ENCODE data around the gene CRYBA2. TPM values are rescaled to one million over a fixed set of nuclear protein-coding genes. Genes with fewer than 3 reads are reported as not detected.

Gene CRYBA2
- total RNA-seq, 5 donors from 2014 or later (not counting 1 experiment from before 2014, with no cell fraction given) = not detected

DNA sequence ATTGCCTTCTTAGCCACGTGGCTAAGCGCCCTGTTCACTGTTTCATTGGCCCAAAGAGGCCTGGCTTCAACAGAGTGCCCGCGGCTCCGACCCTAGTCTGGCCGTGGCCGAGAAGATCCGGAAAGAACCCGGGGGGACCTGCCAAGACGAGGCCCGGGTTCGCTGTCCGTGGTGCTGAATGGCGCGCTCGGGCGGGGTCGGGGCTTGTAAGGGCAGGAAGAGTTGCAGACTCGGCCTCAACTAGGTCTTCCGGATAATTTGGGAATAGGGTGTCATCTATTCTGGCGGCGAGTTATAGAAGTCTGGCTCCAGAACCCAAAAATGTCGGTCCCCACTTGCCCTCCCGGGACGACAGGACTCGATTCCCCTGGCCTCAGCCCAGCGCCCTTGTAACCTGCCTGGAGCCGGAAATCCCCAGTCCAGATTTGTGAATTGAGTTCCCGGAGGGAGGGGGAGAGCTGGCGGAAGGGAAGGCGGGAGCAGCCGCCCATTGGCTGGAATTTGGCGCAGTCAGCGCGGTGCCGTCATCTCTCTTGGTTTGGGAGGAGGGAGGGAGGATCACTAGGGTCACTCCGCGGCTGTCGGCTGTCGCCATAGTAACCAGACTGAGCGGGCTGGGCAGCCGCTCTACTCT, 30.2 kb downstream of the CRYBA2 start:
- H3K9me3 Mint-ChIP-seq = peaks cover 0 to 4% (median 0%) of the 10 kb centered on the region in 3 donors
- peak overlapping the region in 1 of 3 donors; percentile 28 for H3K4me3 Mint-ChIP-seq
- CTCF ChIA-PET = interaction anchor here (0.6 to 1.1 kb wide), 3 partner anchors 17 to 682 kb away, joined by 4 to 6 read pairs (median 5); no protein-coding TSS in a partner anchor
- Histone ChIP-seq H3K9me3 (no peaks in the 10 kb centered on the region), H3K4me3 (ENCODE audit: control insufficient read depth in 1 of 2, extremely low read depth in 1 of 2, low read length in 1 of 2) (no peak overlapping the region), H3K4me1 (ENCODE audit: control insufficient read depth in 1 of 2, extremely low read depth in 1 of 2, insufficient read depth in 2 of 2, low read length in 2 of 2) (peaks cover 0 to 36% of the 10 kb centered on the region in 2 experiments), H3K27me3 (replicated peaks in 1 of 2; ENCODE audit: control insufficient read depth in 2 of 2, extremely low read depth in 1 of 2, insufficient read depth in 2 of 2, low read length in 1 of 2) (peaks cover 24 to 73% of the 10 kb centered on the region in 2 experiments), H3K36me3 (ENCODE audit: control insufficient read depth in 2 of 2, extremely low read depth in 1 of 2, insufficient read depth in 1 of 2, low read length in 1 of 2) (no peaks in the 10 kb centered on the region), H3K27ac (ENCODE audit: low read length) (no peak overlapping the region)
- no peak overlapping the region for H3K27ac Mint-ChIP-seq
- DNase-seq (peak in 28 of 35 experiments; percentile 17 to 69 (median 53)), ATAC-seq (replicated peaks in 1 of 4) (peak in 2 of 4 experiments; percentile 20 to 29)
- H3K4me1 Mint-ChIP-seq = peaks cover 11 to 26% (median 18%) of the 10 kb centered on the region in 3 donors
- H3K27me3 Mint-ChIP-seq = peaks cover 52 to 79% of the 10 kb centered on the region in 2 donors
- no peaks in the 10 kb centered on the region for H3K36me3 Mint-ChIP-seq
- WGBS (ENCODE audit: insufficient coverage) = 8% methylated on average over 30 of the region's 42 CpGs
- POLR2A ChIA-PET = no interaction called here

DNA sequence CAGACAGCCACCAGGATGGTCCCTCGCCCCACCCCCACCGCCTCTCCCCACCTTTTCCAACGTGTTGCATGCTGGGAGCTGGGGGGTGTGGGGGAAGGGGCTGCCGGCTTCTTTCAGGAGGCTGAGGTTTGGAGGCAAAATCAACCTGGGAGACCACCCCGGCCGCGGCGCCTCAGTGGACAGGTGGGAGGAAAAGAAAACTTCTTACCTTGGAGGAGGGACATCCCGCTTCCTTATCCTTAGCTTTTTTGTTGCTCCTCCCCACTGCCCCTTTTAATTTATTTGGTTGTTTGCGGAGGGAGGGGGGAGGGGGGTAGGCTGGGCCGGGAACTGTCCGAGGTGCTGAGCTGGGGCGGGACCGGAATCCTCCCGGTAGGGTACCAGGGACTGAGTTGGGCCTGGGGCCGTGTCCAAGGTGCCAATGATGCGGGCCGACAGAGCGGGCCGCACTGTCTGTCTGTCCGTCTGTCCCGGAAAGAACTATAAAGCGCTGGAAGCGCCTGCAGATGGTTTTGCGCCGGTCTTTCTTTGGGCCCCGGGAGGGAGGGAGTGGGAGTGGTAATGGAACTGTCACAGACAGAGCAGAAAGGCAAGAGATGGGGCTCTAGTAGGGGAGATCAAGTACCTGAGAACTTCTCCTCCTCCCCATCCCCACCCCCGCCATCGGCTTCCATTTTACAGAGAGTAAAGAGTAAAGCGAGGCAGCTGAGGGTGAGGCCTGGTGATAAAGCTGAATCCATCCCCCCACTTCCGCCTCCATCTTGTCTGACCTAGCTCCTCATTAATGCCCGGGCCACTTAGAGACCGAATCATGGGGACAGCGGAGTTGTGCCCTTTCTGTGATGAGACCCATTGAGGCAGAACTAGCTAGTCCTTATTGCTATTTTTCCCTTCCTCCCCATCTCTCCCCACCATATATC, 31.3 kb downstream of the CRYBA2 start:
- H3K4me1 Mint-ChIP-seq = peaks cover 11 to 28% (median 18%) of the 10 kb centered on the region in 3 donors
- Histone ChIP-seq H3K36me3 (ENCODE audit: control insufficient read depth in 2 of 2, extremely low read depth in 1 of 2, insufficient read depth in 1 of 2, low read length in 1 of 2) (no peaks in the 10 kb centered on the region), H3K27ac (ENCODE audit: low read length) (no peak overlapping the region), H3K4me3 (ENCODE audit: control insufficient read depth in 1 of 2, extremely low read depth in 1 of 2, low read length in 1 of 2) (no peak overlapping the region), H3K9me3 (no peaks in the 10 kb centered on the region), H3K4me1 (ENCODE audit: control insufficient read depth in 1 of 2, extremely low read depth in 1 of 2, insufficient read depth in 2 of 2, low read length in 2 of 2) (peaks cover 0 to 36% of the 10 kb centered on the region in 2 experiments), H3K27me3 (replicated peaks in 1 of 2; ENCODE audit: control insufficient read depth in 2 of 2, extremely low read depth in 1 of 2, insufficient read depth in 2 of 2, low read length in 1 of 2) (peaks cover 24 to 72% of the 10 kb centered on the region in 2 experiments)
- no peak overlapping the region for H3K27ac Mint-ChIP-seq
- ATAC-seq (replicated peaks in 1 of 4) (no peak), DNase-seq (peak in 1 of 35 experiments; percentile 34)
- peak overlapping the region in 1 of 3 donors; percentile 64 for H3K4me3 Mint-ChIP-seq
- peaks cover 59 to 85% of the 10 kb centered on the region in 2 donors for H3K27me3 Mint-ChIP-seq
- 9% methylated on average over 14 of the region's 34 CpGs for WGBS (ENCODE audit: insufficient coverage)
- H3K36me3 Mint-ChIP-seq = no peaks in the 10 kb centered on the region
- peaks cover 0 to 4% (median 0%) of the 10 kb centered on the region in 3 donors for H3K9me3 Mint-ChIP-seq
- CTCF ChIA-PET = interaction anchor here (0.6 to 1.1 kb wide), 4 partner anchors 9 to 681 kb away, joined by 4 to 6 read pairs (median 4); no protein-coding TSS in a partner anchor
- POLR2A ChIA-PET = no interaction called here

DNA sequence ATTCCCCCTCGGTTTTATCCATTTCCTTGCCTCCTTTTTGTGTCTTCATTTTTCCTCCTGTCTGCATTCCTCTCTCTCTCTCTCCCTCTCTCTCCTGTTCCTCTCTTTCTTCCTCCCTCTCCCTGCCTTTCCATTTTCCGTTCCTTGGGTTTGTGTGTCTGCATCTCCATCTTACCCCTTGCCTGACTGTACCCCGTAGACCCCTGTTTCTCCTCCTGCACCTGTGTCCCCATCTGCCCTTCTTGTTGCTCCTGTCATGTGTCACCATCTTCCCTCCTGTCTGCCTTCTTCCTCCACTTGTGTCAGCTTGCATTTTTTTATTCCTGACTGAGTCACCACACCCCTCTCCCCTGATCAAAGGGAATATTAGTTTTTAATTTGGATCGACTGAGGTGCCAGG, 32.0 kb downstream of the CRYBA2 start:
- Mint-ChIP-seq H3K4me1 (peaks cover 11 to 28% (median 18%) of the 10 kb centered on the region in 3 donors), H3K36me3 (no peaks in the 10 kb centered on the region), H3K27ac (no peak overlapping the region), H3K4me3 (peak overlapping the region in 2 of 3 donors; percentile 49 to 64), H3K27me3 (peaks cover 62 to 82% of the 10 kb centered on the region in 2 donors), H3K9me3 (peaks cover 0 to 4% (median 0%) of the 10 kb centered on the region in 3 donors)
- H3K27me3 ChIP-seq (replicated peaks in 1 of 2; ENCODE audit: control insufficient read depth in 2 of 2, extremely low read depth in 1 of 2, insufficient read depth in 2 of 2, low read length in 1 of 2) = peaks cover 24 to 72% of the 10 kb centered on the region in 2 experiments
- no peak for ATAC-seq (replicated peaks in 1 of 4)
- H3K4me3 ChIP-seq (ENCODE audit: control insufficient read depth in 1 of 2, extremely low read depth in 1 of 2, low read length in 1 of 2) = no peak overlapping the region
- WGBS (ENCODE audit: insufficient coverage) = 11% methylated on average over 3 of the region's 4 CpGs
- no peaks in the 10 kb centered on the region for H3K36me3 ChIP-seq (ENCODE audit: control insufficient read depth in 2 of 2, extremely low read depth in 1 of 2, insufficient read depth in 1 of 2, low read length in 1 of 2)
- POLR2A ChIA-PET = no interaction called here
- CTCF ChIA-PET = interaction anchor here in 1 of 2 donors (0.6 kb wide), 1 partner anchor 9 kb away, joined by 4 read pairs; no protein-coding TSS in a partner anchor
- DNase-seq = no peak
- no peak overlapping the region for H3K27ac ChIP-seq (ENCODE audit: low read length)
- no peaks in the 10 kb centered on the region for H3K9me3 ChIP-seq
- H3K4me1 ChIP-seq (ENCODE audit: control insufficient read depth in 1 of 2, extremely low read depth in 1 of 2, insufficient read depth in 2 of 2, low read length in 2 of 2) = peaks cover 0 to 36% of the 10 kb centered on the region in 2 experiments

DNA sequence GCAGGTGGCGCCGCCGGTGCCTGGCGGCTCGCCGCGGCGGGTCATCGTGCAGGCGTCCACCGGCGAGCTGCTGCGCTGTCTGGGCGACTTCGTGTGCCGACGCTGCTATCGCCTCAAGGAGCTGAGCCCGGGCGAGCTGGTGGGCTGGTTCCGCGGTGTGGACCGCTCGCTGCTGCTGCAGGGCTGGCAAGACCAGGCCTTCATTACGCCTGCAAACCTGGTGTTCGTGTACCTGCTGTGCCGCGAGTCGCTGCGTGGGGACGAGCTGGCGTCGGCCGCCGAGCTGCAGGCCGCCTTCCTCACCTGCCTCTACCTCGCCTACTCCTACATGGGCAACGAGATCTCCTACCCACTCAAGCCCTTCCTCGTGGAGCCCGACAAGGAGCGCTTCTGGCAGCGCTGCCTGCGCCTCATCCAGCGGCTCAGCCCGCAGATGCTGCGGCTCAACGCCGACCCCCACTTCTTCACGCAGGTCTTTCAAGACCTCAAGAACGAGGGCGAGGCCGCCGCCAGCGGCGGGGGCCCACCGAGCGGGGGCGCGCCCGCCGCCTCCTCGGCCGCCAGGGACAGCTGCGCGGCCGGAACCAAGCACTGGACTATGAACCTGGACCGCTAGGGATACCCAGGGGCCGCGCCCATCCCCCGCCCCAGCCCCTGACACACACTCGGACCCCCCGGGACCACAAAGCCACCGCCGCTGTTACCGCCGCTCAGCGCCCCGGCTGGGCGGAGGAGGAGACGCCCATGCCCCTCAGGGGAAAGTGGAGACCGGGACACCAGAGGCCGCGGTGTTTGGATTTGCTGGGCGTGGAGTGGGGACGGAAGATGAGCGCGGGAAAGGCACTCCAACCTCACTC, 32.7 kb downstream of the CRYBA2 start:
- DNase-seq = peak in 1 of 35 experiments; percentile 14
- Mint-ChIP-seq H3K27ac (no peak overlapping the region), H3K4me3 (peak overlapping the region; percentile 44 to 64 (median 58))

DNA sequence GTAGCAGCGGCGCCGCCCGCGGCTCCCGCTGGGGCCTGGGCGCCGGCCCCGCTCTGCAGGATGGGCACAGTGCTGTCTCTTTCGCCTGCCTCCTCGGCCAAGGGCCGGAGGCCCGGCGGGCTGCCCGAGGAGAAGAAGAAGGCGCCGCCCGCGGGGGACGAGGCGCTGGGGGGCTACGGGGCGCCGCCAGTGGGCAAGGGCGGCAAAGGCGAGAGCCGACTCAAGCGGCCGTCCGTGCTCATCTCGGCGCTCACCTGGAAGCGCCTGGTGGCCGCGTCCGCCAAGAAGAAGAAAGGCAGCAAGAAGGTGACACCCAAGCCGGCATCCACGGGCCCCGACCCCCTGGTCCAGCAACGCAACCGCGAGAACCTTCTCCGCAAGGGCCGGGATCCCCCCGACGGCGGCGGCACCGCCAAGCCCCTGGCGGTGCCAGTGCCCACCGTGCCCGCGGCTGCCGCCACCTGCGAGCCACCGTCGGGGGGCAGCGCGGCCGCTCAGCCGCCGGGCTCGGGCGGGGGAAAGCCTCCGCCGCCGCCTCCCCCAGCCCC, 33.4 kb downstream of the CRYBA2 start:
- H3K27ac ChIP-seq (ENCODE audit: low read length) = no peak overlapping the region
- Mint-ChIP-seq H3K27me3 (peaks cover 61 to 81% of the 10 kb centered on the region in 2 donors), H3K4me1 (peaks cover 11 to 28% (median 18%) of the 10 kb centered on the region in 3 donors), H3K9me3 (peaks cover 0 to 4% (median 0%) of the 10 kb centered on the region in 3 donors), H3K27ac (no peak overlapping the region), H3K36me3 (no peaks in the 10 kb centered on the region), H3K4me3 (peak overlapping the region in 1 of 3 donors; percentile 68)
- DNase-seq (no peak), ATAC-seq (replicated peaks in 1 of 4) (peak in 1 of 4 experiments; percentile 5)
- POLR2A ChIA-PET = interaction anchor here in 1 of 2 donors (0.5 kb wide), 1 partner anchor 8 kb away, joined by 4 read pairs; no protein-coding TSS in a partner anchor
- H3K4me3 ChIP-seq (ENCODE audit: control insufficient read depth in 1 of 2, extremely low read depth in 1 of 2, low read length in 1 of 2) = peak overlapping the region in 1 of 2 donors; percentile 15
- CTCF ChIA-PET = interaction anchor here (0.6 to 0.7 kb wide), 2 partner anchors 15 to 62 kb away, joined by 3 to 15 read pairs; no protein-coding TSS in a partner anchor
- no peaks in the 10 kb centered on the region for H3K9me3 ChIP-seq
- 4% methylated on average over 67 of the region's 67 CpGs for WGBS (ENCODE audit: insufficient coverage)
- peaks cover 0 to 36% of the 10 kb centered on the region in 2 experiments for H3K4me1 ChIP-seq (ENCODE audit: control insufficient read depth in 1 of 2, extremely low read depth in 1 of 2, insufficient read depth in 2 of 2, low read length in 2 of 2)
- H3K36me3 ChIP-seq (ENCODE audit: control insufficient read depth in 2 of 2, extremely low read depth in 1 of 2, insufficient read depth in 1 of 2, low read length in 1 of 2) = no peaks in the 10 kb centered on the region
- peaks cover 24 to 69% of the 10 kb centered on the region in 2 experiments for H3K27me3 ChIP-seq (replicated peaks in 1 of 2; ENCODE audit: control insufficient read depth in 2 of 2, extremely low read depth in 1 of 2, insufficient read depth in 2 of 2, low read length in 1 of 2)

More for the DNA sequence above, 32.7 kb downstream of the CRYBA2 start:
- Histone ChIP-seq H3K9me3 (no peaks in the 10 kb centered on the region), H3K36me3 (ENCODE audit: control insufficient read depth in 2 of 2, extremely low read depth in 1 of 2, insufficient read depth in 1 of 2, low read length in 1 of 2) (no peaks in the 10 kb centered on the region), H3K4me3 (ENCODE audit: control insufficient read depth in 1 of 2, extremely low read depth in 1 of 2, low read length in 1 of 2) (no peak overlapping the region), H3K4me1 (ENCODE audit: control insufficient read depth in 1 of 2, extremely low read depth in 1 of 2, insufficient read depth in 2 of 2, low read length in 2 of 2) (peaks cover 0 to 36% of the 10 kb centered on the region in 2 experiments), H3K27me3 (replicated peaks in 1 of 2; ENCODE audit: control insufficient read depth in 2 of 2, extremely low read depth in 1 of 2, insufficient read depth in 2 of 2, low read length in 1 of 2) (peaks cover 24 to 72% of the 10 kb centered on the region in 2 experiments), H3K27ac (ENCODE audit: low read length) (no peak overlapping the region)
- Mint-ChIP-seq H3K36me3 (no peaks in the 10 kb centered on the region), H3K27me3 (peaks cover 59 to 82% of the 10 kb centered on the region in 2 donors), H3K4me1 (peaks cover 11 to 28% (median 18%) of the 10 kb centered on the region in 3 donors), H3K9me3 (peaks cover 0 to 4% (median 0%) of the 10 kb centered on the region in 3 donors)
- WGBS (ENCODE audit: insufficient coverage) = 6% methylated on average over 71 of the region's 87 CpGs
- no peak for ATAC-seq (replicated peaks in 1 of 4)
- ChIA-PET CTCF (no interaction called here), POLR2A (interaction anchor here in 1 of 2 donors (0.5 kb wide), 1 partner anchor 9 kb away, joined by 4 read pairs; no protein-coding TSS in a partner anchor)
